Smooth muscle cell (in vitro differentiated cells): Measurements from ENCODE around the gene USH1C. TPM values are rescaled to one million over a fixed set of nuclear protein-coding genes. Genes with fewer than 3 reads are reported as not detected.

Experiments used
- DNase-seq: peaks from one replicate; lab custom pipeline; 2025; ENCODE audit not compliant: unreplicated experiment; lab: John Stamatoyannopoulos, UW
- H2AFZ ChIP-seq: fragments of 200-600 bp; sonication (generic); 2 replicates; pipeline ENCODE4 v1.6.0; 2016; ENCODE audit warnings: antibody characterized with exemption, low read depth, mild to moderate bottlenecking
- H3F3A ChIP-seq: fragments of 200-600 bp; sonication (generic); 2 replicates; pipeline ENCODE4 v1.6.0; 2017; ENCODE audit warnings: antibody characterized with exemption, low read depth
- H3K27ac ChIP-seq: fragments of 200-600 bp; sonication (generic); 2 replicates; pipeline ENCODE4 v1.5.1; 2016; ENCODE audit warnings: low read depth, mild to moderate bottlenecking
- H3K27me3 ChIP-seq: fragments of 200-600 bp; sonication (generic); 2 replicates; pipeline ENCODE4 v1.6.1; 2016; ENCODE audit warnings: low read depth, mild to moderate bottlenecking
- H3K36me3 ChIP-seq: fragments of 200-600 bp; sonication (generic); 2 replicates; pipeline ENCODE4 v1.5.1; 2016; ENCODE audit warnings: low read depth
- H3K4me1 ChIP-seq: fragments of 200-600 bp; sonication (generic); 2 replicates; pipeline ENCODE4 v1.5.1; 2016; ENCODE audit warnings: low read depth
- H3K4me2 ChIP-seq: fragments of 200-600 bp; sonication (generic); 2 replicates; pipeline ENCODE4 v1.6.0; 2016; ENCODE audit warnings: mild to moderate bottlenecking
- H3K4me3 ChIP-seq: fragments of 200-600 bp; sonication (generic); 2 replicates; pipeline ENCODE4 v1.5.1; 2016; ENCODE audit warnings: mild to moderate bottlenecking
- H3K79me2 ChIP-seq: fragments of 200-600 bp; sonication (generic); 2 replicates; pipeline ENCODE4 v1.6.0; 2016; ENCODE audit warnings: low read depth, mild to moderate bottlenecking
- H3K9ac ChIP-seq: fragments of 200-600 bp; sonication (generic); 2 replicates; pipeline ENCODE4 v1.6.0; 2016; ENCODE audit warnings: low read depth
- H3K9me3 ChIP-seq: fragments of 200-600 bp; sonication (generic); replicated peaks from 2 replicates; pipeline ENCODE4 v1.5.1; 2016; ENCODE audit warnings: low read depth
- H4K20me1 ChIP-seq: fragments of 200-600 bp; sonication (generic); 2 replicates; pipeline ENCODE4 v1.6.0; 2016; ENCODE audit warnings: low read depth
- CTCF ChIP-seq: fragments of 200-600 bp; sonication (generic); IDR thresholded peaks from 2 replicates; pipeline ENCODE4 v1.5.1; 2017; ENCODE audit warnings: borderline replicate concordance, mild to moderate bottlenecking, antibody characterized with exemption; ENCODE audit not compliant: insufficient read depth, poor library complexity, severe bottlenecking
- WGBS: methylation state at CpG from one replicate; pipeline ENCODE4 v1.1.7; 2016; ENCODE audit warnings: low lambda C conversion rate; 5-methylcytosine and 5-hydroxymethylcytosine counted together
- polyA plus RNA-seq: library from polyadenylated mRNA; unstranded; fragments of >200 nt; fragmentation: Nextera tagmentation; extraction: Ambion mirVana; gene quantifications from 2 replicates; pipeline ENCODE4 v1.2.1, GENCODE V29; 2016
- total RNA-seq: library from RNA; depleted of rRNA; stranded (reverse); fragments of >200 nt; gene quantifications from 2 replicates; pipeline ENCODE4 v1.2.3, GENCODE V29; 2014

USH1C gene
- total and polyA plus RNA-seq, 2 experiments from 2014 or later, result not detected

- Histone ChIP-seq H3K9ac (no peak overlapping the region), H3K27me3 (peaks cover 20% of the 10 kb centered on the region), H3K4me1 (no peaks in the 10 kb centered on the region), H3F3A (no peaks in the 10 kb centered on the region), H2AFZ (no peak overlapping the region), H3K4me2 (no peak overlapping the region), H3K79me2 (no peaks in the 10 kb centered on the region), H3K36me3 (no peaks in the 10 kb centered on the region), H4K20me1 (no peaks in the 10 kb centered on the region), H3K4me3 (no peak overlapping the region), H3K9me3 (no peaks in the 10 kb centered on the region), H3K27ac (no peak overlapping the region)
- TF ChIP-seq CTCF, result no peak
- no peak for DNase-seq
- 76% methylated on average over 4 of the region's 4 CpGs for WGBS
These were observed 19.9 kb upstream of the USH1C start for GRCh38 chr11:17563961-17564686.

- Histone ChIP-seq H3F3A (no peaks in the 10 kb centered on the region), H3K27me3 (peaks cover 25% of the 10 kb centered on the region), H2AFZ (no peak overlapping the region), H3K4me1 (no peaks in the 10 kb centered on the region), H3K9me3 (no peaks in the 10 kb centered on the region), H3K9ac (no peak overlapping the region), H3K36me3 (no peaks in the 10 kb centered on the region), H3K27ac (no peak overlapping the region), H3K4me2 (no peak overlapping the region), H3K4me3 (no peak overlapping the region), H3K79me2 (no peaks in the 10 kb centered on the region), H4K20me1 (no peaks in the 10 kb centered on the region)
- no peak for DNase-seq
- TF ChIP-seq CTCF, result no peak
These were observed 19.0 kb upstream of the USH1C start for GRCh38 chr11:17563231-17563646.

- H3K27ac ChIP-seq, result no peak overlapping the region
- no peak overlapping the region for H2AFZ ChIP-seq
- no peaks in the 10 kb centered on the region for H3K79me2 ChIP-seq
- H3K9me3 ChIP-seq, result no peaks in the 10 kb centered on the region
- no peaks in the 10 kb centered on the region for H3K4me1 ChIP-seq
- no peak overlapping the region for H3K4me3 ChIP-seq
- no peak for TF ChIP-seq CTCF
- no peaks in the 10 kb centered on the region for H3K36me3 ChIP-seq
- 94% methylated on average over 9 of the region's 9 CpGs for WGBS
- peaks cover 17% of the 10 kb centered on the region for H3K27me3 ChIP-seq
- H4K20me1 ChIP-seq, result no peaks in the 10 kb centered on the region
- no peaks in the 10 kb centered on the region for H3F3A ChIP-seq
- no peak overlapping the region for H3K9ac ChIP-seq
- DNase-seq, result no peak
- no peak overlapping the region for H3K4me2 ChIP-seq
These were observed 17.3 kb upstream of the USH1C start for GRCh38 chr11:17561526-17561925.

- no peak for DNase-seq
- TF ChIP-seq CTCF, result no peak
- H3K9ac ChIP-seq, result no peak overlapping the region
- no peaks in the 10 kb centered on the region for H3K9me3 ChIP-seq
- H4K20me1 ChIP-seq, result no peaks in the 10 kb centered on the region
- H3K79me2 ChIP-seq, result no peaks in the 10 kb centered on the region
- H3K4me3 ChIP-seq, result no peak overlapping the region
- H3K4me2 ChIP-seq, result no peak overlapping the region
- H3K36me3 ChIP-seq, result no peaks in the 10 kb centered on the region
- WGBS, result 92% methylated on average over 4 of the region's 4 CpGs
- H3K27ac ChIP-seq, result no peak overlapping the region
- no peaks in the 10 kb centered on the region for H3F3A ChIP-seq
- H2AFZ ChIP-seq, result no peak overlapping the region
- no peaks in the 10 kb centered on the region for H3K4me1 ChIP-seq
- peaks cover 15% of the 10 kb centered on the region for H3K27me3 ChIP-seq
These were observed 16.8 kb upstream of the USH1C start for GRCh38 chr11:17561111-17561415.
